HG03565 (cell line): ENCODE results near the gene TEKT5.
"Not testable (repeated sequence)": the region's sequence is repeated elsewhere in the genome, so short reads cannot be mapped to it uniquely, and the experiment has no call there.

Source experiments
- ATAC-seq: cut with Tn5 transposase; IDR thresholded peaks from one replicate; pipeline ENCODE4 v1.9.1; 2021; ENCODE audit warnings: mild to moderate bottlenecking, moderate library complexity; ENCODE audit not compliant: unreplicated experiment

Gene TEKT5

GRCh38 chr16:10637337-10638037, 57.2 kb downstream of the TEKT5 start:
- no peak for ATAC-seq

GRCh38 chr16:10635365-10636021, 59.2 kb downstream of the TEKT5 start:
- ATAC-seq: no peak

GRCh38 chr16:10633429-10633828, 61.3 kb downstream of the TEKT5 start:
- not testable (repeated sequence) for ATAC-seq

- ATAC-seq: no peak
These were observed 62.8 kb downstream of the TEKT5 start for GRCh38 chr16:10631886-10632285.

GRCh38 chr16:10629592-10629963, 65.2 kb downstream of the TEKT5 start:
- no peak for ATAC-seq

- no peak for ATAC-seq
These were observed 69.0 kb downstream of the TEKT5 start for GRCh38 chr16:10625595-10626357.

- no peak for ATAC-seq
These were observed 70.2 kb downstream of the TEKT5 start for GRCh38 chr16:10624527-10624926.

- ATAC-seq: no peak
These were observed 71.7 kb downstream of the TEKT5 start for GRCh38 chr16:10623059-10623458.

- no peak for ATAC-seq
These were observed 72.5 kb downstream of the TEKT5 start for GRCh38 chr16:10622036-10622921.

- not testable (repeated sequence) for ATAC-seq
These were observed 73.3 kb downstream of the TEKT5 start for GRCh38 chr16:10621216-10621949.

GRCh38 chr16:10620120-10620519, 74.6 kb downstream of the TEKT5 start:
- no peak for ATAC-seq

- ATAC-seq: no peak
These were observed 75.4 kb downstream of the TEKT5 start for GRCh38 chr16:10619271-10619849.

GRCh38 chr16:10618710-10619209, 76.0 kb downstream of the TEKT5 start:
- ATAC-seq: no peak

GRCh38 chr16:10617662-10618420, 76.9 kb downstream of the TEKT5 start:
- no peak for ATAC-seq

- no peak for ATAC-seq
These were observed 77.7 kb downstream of the TEKT5 start for GRCh38 chr16:10616756-10617640.

GRCh38 chr16:10616419-10616755, 78.3 kb downstream of the TEKT5 start:
- no peak for ATAC-seq

GRCh38 chr16:10614685-10615084, 80.0 kb downstream of the TEKT5 start:
- ATAC-seq: no peak
